ENCODE results near the gene PPP1R9B. TPM values are rescaled to one million over a fixed set of nuclear protein-coding genes. Genes with fewer than 3 reads are reported as not detected.

Gene PPP1R9B
- total RNA-seq, 1 donor from 2014 or later = 35.2 TPM

- TF ChIP-seq CTCF (IDR thresholded peaks at IDR 0.05; ENCODE audit: insufficient read depth, low read length, poor library complexity, severe bottlenecking) = no peak
- no peak for DNase-seq (ENCODE audit: low read depth)
- H3K36me3 ChIP-seq (ENCODE audit: control insufficient read depth, insufficient read depth, low read length) = no peaks in the 10 kb centered on the region
Observed at GRCh38 chr17:50168319-50168718, 17.8 kb upstream of the PPP1R9B start.

GRCh38 chr17:50167371-50167770 lies 16.9 kb upstream of the PPP1R9B start:
- Histone ChIP-seq H3K4me3 (ENCODE audit: low read depth, low read length) (no peak overlapping the region), H3K27me3 (ENCODE audit: control insufficient read depth, insufficient read depth, low read length) (peaks cover 4% of the 10 kb centered on the region), H3K36me3 (ENCODE audit: control insufficient read depth, insufficient read depth, low read length) (no peaks in the 10 kb centered on the region)
- TF ChIP-seq CTCF (IDR thresholded peaks at IDR 0.05; ENCODE audit: insufficient read depth, low read length, poor library complexity, severe bottlenecking) = no peak
- DNase-seq (ENCODE audit: low read depth) = no peak

More at GRCh38 chr17:50168319-50168718, 17.8 kb upstream of the PPP1R9B start:
- H3K27me3 ChIP-seq (ENCODE audit: control insufficient read depth, insufficient read depth, low read length) = peaks cover 4% of the 10 kb centered on the region
- no peak overlapping the region for H3K4me3 ChIP-seq (ENCODE audit: low read depth, low read length)

DNA sequence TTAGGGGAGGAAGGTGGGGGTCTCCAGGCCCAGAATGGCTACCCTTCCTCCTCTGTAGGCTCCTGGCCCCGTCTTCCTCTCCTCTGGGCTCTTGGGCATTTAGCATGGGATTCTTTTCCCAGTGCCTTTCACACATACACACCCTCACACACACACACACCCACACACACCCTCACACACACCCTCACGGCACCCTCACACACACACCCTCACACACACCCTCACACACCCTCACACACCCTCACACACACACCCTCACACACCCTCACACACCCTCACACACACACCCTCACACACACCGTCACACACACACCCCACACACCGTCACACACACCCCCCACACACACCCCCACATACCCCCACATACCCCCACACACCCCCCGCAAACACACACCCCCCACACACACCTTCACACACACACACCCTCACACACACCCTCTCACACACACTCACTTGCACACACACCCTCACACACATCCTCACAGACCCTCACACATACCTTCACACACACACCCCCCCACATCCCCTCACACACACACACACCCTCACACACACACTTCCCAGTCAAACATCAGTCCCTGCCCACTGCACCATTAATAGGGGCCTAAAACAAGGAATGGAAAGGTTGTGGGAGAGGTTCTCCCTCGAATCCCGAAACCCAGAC lies 16.2 kb upstream of the PPP1R9B start:
- TF ChIP-seq CTCF (IDR thresholded peaks at IDR 0.05; ENCODE audit: insufficient read depth, low read length, poor library complexity, severe bottlenecking) = no peak
- no peak overlapping the region for H3K4me3 ChIP-seq (ENCODE audit: low read depth, low read length)
- H3K27me3 ChIP-seq (ENCODE audit: control insufficient read depth, insufficient read depth, low read length) = peaks cover 4% of the 10 kb centered on the region
- DNase-seq (ENCODE audit: low read depth) = no peak
- no peaks in the 10 kb centered on the region for H3K36me3 ChIP-seq (ENCODE audit: control insufficient read depth, insufficient read depth, low read length)

DNA sequence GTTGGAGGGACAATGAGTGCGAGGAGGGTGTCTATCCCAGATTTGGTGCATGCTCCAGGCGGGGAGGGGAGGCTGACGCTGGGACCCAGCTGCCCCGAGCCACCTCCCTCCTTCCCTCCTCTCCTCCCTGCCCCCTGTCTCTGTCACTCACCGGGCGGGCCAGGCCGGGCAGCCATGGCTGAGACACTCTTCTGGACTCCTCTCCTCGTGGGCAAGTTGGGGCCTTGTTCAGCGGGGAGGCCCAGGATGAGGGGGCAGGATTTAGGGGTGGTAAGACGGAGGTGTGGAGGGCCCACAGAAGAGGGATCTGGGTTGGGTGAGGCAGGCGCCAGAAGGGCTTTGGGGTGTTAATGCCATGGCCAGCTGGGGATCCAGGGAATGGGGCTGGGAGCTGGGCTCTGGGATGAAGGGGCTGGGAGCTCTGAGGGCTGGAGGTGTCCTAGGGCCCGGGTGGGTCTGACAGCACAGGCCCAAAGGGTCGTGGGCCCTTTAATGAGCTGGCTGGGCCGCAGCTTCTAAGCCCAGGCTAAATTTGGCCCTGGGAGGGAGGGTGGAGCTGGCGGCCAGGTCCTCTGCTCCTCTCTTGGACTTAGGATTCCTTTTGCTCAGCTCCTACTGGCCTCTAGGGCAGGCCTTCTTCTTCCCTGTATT lies 15.5 kb upstream of the PPP1R9B start, which contains the start of gene SGCA:
Gene SGCA (plus strand): TSS at position 139 of the 651 bp plus-strand sequence. CDS start 36 bp downstream, at position 175.
- peaks cover 4% of the 10 kb centered on the region for H3K27me3 ChIP-seq (ENCODE audit: control insufficient read depth, insufficient read depth, low read length)
- no peaks in the 10 kb centered on the region for H3K36me3 ChIP-seq (ENCODE audit: control insufficient read depth, insufficient read depth, low read length)
- TF ChIP-seq CTCF (IDR thresholded peaks at IDR 0.05; ENCODE audit: insufficient read depth, low read length, poor library complexity, severe bottlenecking) = no peak
- no peak for DNase-seq (ENCODE audit: low read depth)
- H3K4me3 ChIP-seq (ENCODE audit: low read depth, low read length) = no peak within 1 kb of the TSS

GRCh38 chr17:50165466-50165865 lies 15.0 kb upstream of the PPP1R9B start:
- Histone ChIP-seq H3K27me3 (ENCODE audit: control insufficient read depth, insufficient read depth, low read length) (peaks cover 4% of the 10 kb centered on the region), H3K4me3 (ENCODE audit: low read depth, low read length) (no peak overlapping the region), H3K36me3 (ENCODE audit: control insufficient read depth, insufficient read depth, low read length) (no peaks in the 10 kb centered on the region)
- DNase-seq (ENCODE audit: low read depth) = no peak
- TF ChIP-seq CTCF (IDR thresholded peaks at IDR 0.05; ENCODE audit: insufficient read depth, low read length, poor library complexity, severe bottlenecking) = no peak

Measured in kidney epithelial cell (primary cell).